ENCODE measurements around the gene LY9.

GRCh38 chr1:160759740-160760139 lies 36.2 kb upstream of the LY9 start:
- TF ChIP-seq EZH2 (IDR thresholded peaks at IDR 0.05; ENCODE audit: insufficient read depth, poor library complexity, severe bottlenecking), result no peak
- no peak for TF ChIP-seq EZH2phosphoT487 (IDR thresholded peaks at IDR 0.05; ENCODE audit: insufficient read depth, low read depth)
